ENCODE results near the gene N4BP3.

- TF ChIP-seq CTCF (IDR thresholded peaks at IDR 0.05) (no peak), POLR2A (IDR thresholded peaks at IDR 0.05) (no peak)
Measured at GRCh38 chr5:178125253-178125906, 12.0 kb downstream of the N4BP3 start.
